Pons (tissue), 1 donor: ENCODE measurements around the gene POLD3.

Source experiments
- DNase-seq: peaks from one replicate; pipeline ENCODE4 v3.0.0-alpha.2; 2016; ENCODE audit warnings: low spot score

POLD3 gene

GRCh38 chr11:74592441-74593362 lies at the start of gene POLD3:
Gene POLD3, plus strand, starts transcription at chr11:74592582. Its CDS starts 77 bp downstream, at chr11:74592659.
- DNase-seq = peak; percentile 84

- DNase-seq = no peak
Measured at GRCh38 chr11:74543991-74544390, 48.4 kb upstream of the POLD3 start.

GRCh38 chr11:74546752-74547151 lies 45.6 kb upstream of the POLD3 start:
- DNase-seq = no peak

GRCh38 chr11:74550991-74551753 lies 41.2 kb upstream of the POLD3 start:
- DNase-seq = no peak

- no peak for DNase-seq
Measured at GRCh38 chr11:74551754-74552145, 40.6 kb upstream of the POLD3 start.

- no peak for DNase-seq
Measured at GRCh38 chr11:74557526-74557925, 34.9 kb upstream of the POLD3 start.

- DNase-seq = no peak
Measured at GRCh38 chr11:74559110-74559933, 33.1 kb upstream of the POLD3 start.

- no peak for DNase-seq
Measured at GRCh38 chr11:74559934-74560309, 32.5 kb upstream of the POLD3 start.

- no peak for DNase-seq
Measured at GRCh38 chr11:74566146-74566960, 26.0 kb upstream of the POLD3 start.

GRCh38 chr11:74568028-74568427 lies 24.4 kb upstream of the POLD3 start:
- DNase-seq = no peak

GRCh38 chr11:74570266-74571061 lies 21.9 kb upstream of the POLD3 start:
- DNase-seq = peak; percentile 46

GRCh38 chr11:74571062-74571399 lies 21.4 kb upstream of the POLD3 start:
- no peak for DNase-seq

- DNase-seq = no peak
Measured at GRCh38 chr11:74572349-74572748, 20.0 kb upstream of the POLD3 start.

GRCh38 chr11:74574563-74574962 lies 17.8 kb upstream of the POLD3 start:
- DNase-seq = no peak

- no peak for DNase-seq
Measured at GRCh38 chr11:74575999-74576398, 16.4 kb upstream of the POLD3 start.

- DNase-seq = no peak
Measured at GRCh38 chr11:74577181-74577580, 15.2 kb upstream of the POLD3 start.

GRCh38 chr11:74577624-74578396 lies 14.6 kb upstream of the POLD3 start:
- DNase-seq = no peak

- no peak for DNase-seq
Measured at GRCh38 chr11:74579577-74580270, 12.7 kb upstream of the POLD3 start.

GRCh38 chr11:74581954-74582547 lies 10.3 kb upstream of the POLD3 start:
- DNase-seq = no peak
